Tibial nerve (tissue), 3 donors: Measurements from ENCODE around the gene CASP1.

Experiments
- POLR2A ChIP-seq, 2 donors: fragments of 450-650 bp; IDR thresholded peaks; one replicate each; pipeline ENCODE4 v1.6.1; 2017; ENCODE audit warnings: antibody characterized with exemption in 2 of 2, mild to moderate bottlenecking in 2 of 2, moderate library complexity in 2 of 2
- TF ChIP-seq, protein P1 (sequence below), 5 experiments: fragments of 200-600 bp in 3 of 5; fragments of 450-650 bp in 2 of 5; sonication (generic) in 3 of 5; IDR thresholded peaks; one replicate each; pipeline ENCODE4 v1.5.1; 2016 to 2019; ENCODE audit warnings: antibody characterized with exemption in 5 of 5, mild to moderate bottlenecking in 3 of 5, moderate library complexity in 2 of 5

DNA sequence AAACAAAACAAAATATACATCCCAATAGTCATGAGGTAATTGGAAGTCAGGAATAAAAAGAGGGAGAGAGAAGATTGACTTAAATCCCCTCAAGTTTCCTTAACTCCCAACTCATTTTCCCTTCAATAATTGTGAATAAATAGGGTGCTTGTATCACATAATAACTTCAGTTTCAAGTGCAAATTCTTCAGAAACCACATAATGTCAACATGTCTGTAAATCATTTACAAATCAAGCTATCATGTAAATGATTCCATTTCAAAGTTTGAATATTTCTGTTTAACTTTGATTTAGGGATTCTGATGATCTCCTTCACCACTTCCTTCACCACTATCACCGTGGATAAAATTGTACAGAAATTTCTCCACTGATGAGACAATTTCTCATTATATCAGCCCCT lies 35.2 kb downstream of the CASP1 start:
- TF ChIP-seq, protein P1, sequence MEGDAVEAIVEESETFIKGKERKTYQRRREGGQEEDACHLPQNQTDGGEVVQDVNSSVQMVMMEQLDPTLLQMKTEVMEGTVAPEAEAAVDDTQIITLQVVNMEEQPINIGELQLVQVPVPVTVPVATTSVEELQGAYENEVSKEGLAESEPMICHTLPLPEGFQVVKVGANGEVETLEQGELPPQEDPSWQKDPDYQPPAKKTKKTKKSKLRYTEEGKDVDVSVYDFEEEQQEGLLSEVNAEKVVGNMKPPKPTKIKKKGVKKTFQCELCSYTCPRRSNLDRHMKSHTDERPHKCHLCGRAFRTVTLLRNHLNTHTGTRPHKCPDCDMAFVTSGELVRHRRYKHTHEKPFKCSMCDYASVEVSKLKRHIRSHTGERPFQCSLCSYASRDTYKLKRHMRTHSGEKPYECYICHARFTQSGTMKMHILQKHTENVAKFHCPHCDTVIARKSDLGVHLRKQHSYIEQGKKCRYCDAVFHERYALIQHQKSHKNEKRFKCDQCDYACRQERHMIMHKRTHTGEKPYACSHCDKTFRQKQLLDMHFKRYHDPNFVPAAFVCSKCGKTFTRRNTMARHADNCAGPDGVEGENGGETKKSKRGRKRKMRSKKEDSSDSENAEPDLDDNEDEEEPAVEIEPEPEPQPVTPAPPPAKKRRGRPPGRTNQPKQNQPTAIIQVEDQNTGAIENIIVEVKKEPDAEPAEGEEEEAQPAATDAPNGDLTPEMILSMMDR (IDR thresholded peaks at IDR 0.05) = no peak
- TF ChIP-seq POLR2A (IDR thresholded peaks at IDR 0.05) = no peak
